A549 (cell line): ENCODE data around the gene ANO2. TPM values are rescaled to one million over a fixed set of nuclear protein-coding genes. Genes with fewer than 3 reads are reported as not detected.

Source experiments
- ATAC-seq, 2 experiments: fragments of 200-7000 bp in 1 of 2; fragments of >200 bp in 1 of 2; cut with Nextera tagmentation in 1 of 2; cut with Tn5 transposase in 1 of 2; 3 replicates each; pipeline versions ENCODE4 v1.8.0 to v1.9.1; 2018 to 2020; ENCODE audit warnings: mild to moderate bottlenecking in 1 of 2, moderate library complexity in 1 of 2
- CTCF ChIA-PET: fragments of 300-600 bp; sonication (Branson Sonifier 250); formaldehyde crosslinking; extraction: SDS; loops from one replicate; lab custom pipeline; 2021; ENCODE audit warnings: antibody characterized with exemption, inconsistent platforms; lab: Yijun Ruan, JAX
- POLR2A ChIA-PET: fragments of 350-600 bp; formaldehyde crosslinking; extraction: SDS; loops from one replicate; lab custom pipeline; 2021; ENCODE audit warnings: antibody characterized with exemption, inconsistent platforms; lab: Yijun Ruan, JAX
- DNase-seq, 2 experiments: peaks; one replicate each; pipeline versions ENCODE4 v3.0.0 to v3.0.0-alpha.2; 2011 to 2016; ENCODE audit warnings: low read depth in 1 of 2, low spot score in 1 of 2
- FAIRE-seq: peaks from 2 replicates; lab custom pipeline; 2011; peaks lifted over from hg19 to GRCh38; lab: Jason Lieb, UNC
- H3K27ac ChIP-seq, 2 experiments: fragments of >200 bp; sonication (Bioruptor Twin); formaldehyde crosslinking; 3 replicates each; pipeline ENCODE4 v1.5.1; 2016 to 2017
- H3K4me1 ChIP-seq: fragments of >200 bp; sonication (Bioruptor Twin); formaldehyde crosslinking; 3 replicates; pipeline ENCODE4 v1.6.1; 2016
- H3K4me2 ChIP-seq: fragments of >200 bp; sonication (Bioruptor Twin); formaldehyde crosslinking; 3 replicates; pipeline ENCODE4 v1.6.1; 2016
- H3K4me3 ChIP-seq: fragments of >200 bp; sonication (Bioruptor Twin); formaldehyde crosslinking; 3 replicates; pipeline ENCODE4 v1.5.1; 2016
- H3K9me3 ChIP-seq: fragments of >200 bp; sonication (Bioruptor Twin); formaldehyde crosslinking; 3 replicates; pipeline ENCODE4 v1.6.1; 2016
- CHD2 ChIP-seq: fragments of 150-350 bp; IDR thresholded peaks from 2 replicates; pipeline ENCODE4 v1.6.1; 2014; ENCODE audit warnings: low read length; ENCODE audit not compliant: partially characterized antibody
- CHD4 ChIP-seq: fragments of 200-600 bp; sonication (generic); IDR thresholded peaks from 2 replicates; pipeline ENCODE4 v1.6.1; 2016; ENCODE audit warnings: antibody characterized with exemption, mild to moderate bottlenecking, borderline replicate concordance
- EHMT2 ChIP-seq: fragments of 200-600 bp; sonication (generic); IDR thresholded peaks from 2 replicates; pipeline ENCODE4 v1.6.1; 2016; ENCODE audit warnings: antibody characterized with exemption, low read depth, mild to moderate bottlenecking, moderate library complexity
- EP300 ChIP-seq, 2 experiments: fragments of >200 bp; sonication (Bioruptor Twin); formaldehyde crosslinking; IDR thresholded peaks; 2 replicates in 1 of 2; 3 replicates in 1 of 2; pipeline ENCODE4 v1.6.1; 2016 to 2017
- FOSL2 ChIP-seq, 2 experiments: fragments of 450-650 bp in 1 of 2; fragments of >200 bp in 1 of 2; sonication (Bioruptor Twin) in 1 of 2; formaldehyde crosslinking; IDR thresholded peaks; 2 replicates each; pipeline versions ENCODE4 v1.5.0 to v1.6.1; 2016 to 2020; ENCODE audit warnings: mild to moderate bottlenecking in 1 of 2, moderate library complexity in 1 of 2
- FOXS1 ChIP-seq: fragments of 250-450 bp; sonication (Bioruptor Pico); IDR thresholded peaks from 2 replicates; pipeline ENCODE4 v1.5.0; 2020; ENCODE audit warnings: mild to moderate bottlenecking, moderate library complexity
- HEYL ChIP-seq: fragments of 250-450 bp; sonication (Bioruptor Pico); IDR thresholded peaks from 2 replicates; pipeline ENCODE4 v1.8.0; 2021; ENCODE audit warnings: mild to moderate bottlenecking, moderate library complexity
- HOXB5 ChIP-seq: fragments of 250-450 bp; sonication (Bioruptor Pico); IDR thresholded peaks from 2 replicates; pipeline ENCODE4 v1.5.0; 2020; ENCODE audit warnings: mild to moderate bottlenecking, moderate library complexity
- JUN ChIP-seq, 2 experiments: fragments of >200 bp; sonication (Bioruptor Twin); formaldehyde crosslinking; IDR thresholded peaks; 2 replicates in 1 of 2; 3 replicates in 1 of 2; pipeline ENCODE4 v1.6.1; 2016 to 2017
- JUNB ChIP-seq: fragments of >200 bp; sonication (Bioruptor Twin); formaldehyde crosslinking; IDR thresholded peaks from 2 replicates; pipeline ENCODE4 v1.6.1; 2016
- MYC ChIP-seq: IDR thresholded peaks from 2 replicates; pipeline ENCODE4 v1.6.1; 2012; ENCODE audit warnings: mild to moderate bottlenecking, inconsistent platforms, low read length, improper control_type of control experiment, borderline replicate concordance
- NR3C1 ChIP-seq: fragments of >200 bp; sonication (Bioruptor Twin); formaldehyde crosslinking; IDR thresholded peaks from 3 replicates; pipeline ENCODE4 v1.6.1; 2017
- RAD21 ChIP-seq, 2 experiments: fragments of >200 bp in 1 of 2; sonication (Bioruptor Twin) in 1 of 2; formaldehyde crosslinking in 1 of 2; IDR thresholded peaks in 1 of 2; conservative IDR thresholded peaks in 1 of 2; 2 replicates in 1 of 2; 3 replicates in 1 of 2; pipeline ENCODE4 v1.6.1; 2012 to 2018; ENCODE audit warnings: inconsistent platforms in 1 of 2
- REST ChIP-seq: fragments of 200-600 bp; sonication (generic); IDR thresholded peaks from 2 replicates; pipeline ENCODE4 v1.6.1; 2016; ENCODE audit warnings: antibody characterized with exemption, mild to moderate bottlenecking, moderate library complexity
- RFX5 ChIP-seq: fragments of 450-650 bp; IDR thresholded peaks from 2 replicates; pipeline ENCODE4 v1.7.1; 2014; ENCODE audit warnings: antibody characterized with exemption, mild to moderate bottlenecking, moderate library complexity
- RNF2 ChIP-seq: fragments of 200-600 bp; sonication (generic); IDR thresholded peaks from 2 replicates; pipeline ENCODE4 v1.6.1; 2016; ENCODE audit warnings: low read depth, mild to moderate bottlenecking, antibody characterized with exemption, moderate library complexity, borderline replicate concordance
- SMC3 ChIP-seq: fragments of >200 bp; sonication (Bioruptor Twin); formaldehyde crosslinking; IDR thresholded peaks from 3 replicates; pipeline ENCODE4 v1.6.1; 2018; ENCODE audit warnings: inconsistent platforms
- SREBF2 ChIP-seq: fragments of 450-650 bp; IDR thresholded peaks from 2 replicates; pipeline ENCODE4 v1.6.1; 2014; ENCODE audit warnings: mild to moderate bottlenecking, moderate library complexity
- TFCP2L1 ChIP-seq: fragments of 250-450 bp; sonication (Bioruptor Pico); IDR thresholded peaks from 2 replicates; pipeline ENCODE4 v1.5.0; 2021; ENCODE audit warnings: mild to moderate bottlenecking
- USF2 ChIP-seq: fragments of 450-650 bp; IDR thresholded peaks from 2 replicates; pipeline ENCODE4 v1.6.1; 2014; ENCODE audit warnings: antibody characterized with exemption
- ZC3H11A ChIP-seq: fragments of 450-650 bp; IDR thresholded peaks from 2 replicates; pipeline ENCODE4 v1.6.1; 2014; ENCODE audit warnings: antibody characterized with exemption, mild to moderate bottlenecking
- WGBS: methylation state at CpG from one replicate; pipeline ENCODE4 v1.1.6; 2017; ENCODE audit errors: missing lambda C conversion rate; 5-methylcytosine and 5-hydroxymethylcytosine counted together
- polyA plus RNA-seq, 4 experiments: library from polyadenylated mRNA; depleted of rRNA in 3 of 4; stranded (reverse); fragments of >200 nt; fragmentation: RNase III in 1 of 4; extraction: RNeasy Plus Mini Kit Qiagen cat#74134 plus additional on column Dnase treatment in 1 of 4; gene quantifications; 2 replicates in 3 of 4; 3 replicates in 1 of 4; pipeline ENCODE4 v1.2.3, GENCODE V29; 2011 to 2017
- TF ChIP-seq, protein P1 (sequence below): fragments of >200 bp; sonication (Bioruptor Twin); formaldehyde crosslinking; IDR thresholded peaks from 2 replicates; pipeline ENCODE4 v1.6.1; 2016
- TF ChIP-seq, protein P2 (sequence below): fragments of >200 bp; sonication (Bioruptor Twin); formaldehyde crosslinking; IDR thresholded peaks from 3 replicates; pipeline ENCODE4 v1.5.1; 2016

ANO2 gene
- polyA plus RNA-seq, 2 of the 4 experiments (the other 2 are of a cell fraction): not detected

DNA sequence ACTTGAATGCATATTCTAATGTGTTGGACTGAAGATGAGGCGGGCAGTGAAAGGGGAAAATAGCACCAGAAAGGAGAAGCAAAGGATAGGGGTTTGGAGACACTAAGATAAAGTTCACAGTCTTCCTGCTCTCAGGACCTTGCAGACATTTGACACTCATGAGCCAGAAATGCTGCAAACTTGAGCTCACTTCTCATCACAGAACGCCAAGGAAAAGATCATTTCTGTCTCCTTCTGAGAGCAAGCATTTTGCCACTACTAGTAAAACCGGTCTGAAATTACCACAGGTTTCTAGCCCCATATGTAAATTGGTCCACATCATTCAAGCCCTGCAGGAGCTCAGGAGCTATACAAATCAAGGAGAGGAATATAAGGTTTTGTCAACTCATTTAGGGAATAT lies 44.6 kb upstream of the ANO2 start (continued):
- no peak for TF ChIP-seq REST

DNA sequence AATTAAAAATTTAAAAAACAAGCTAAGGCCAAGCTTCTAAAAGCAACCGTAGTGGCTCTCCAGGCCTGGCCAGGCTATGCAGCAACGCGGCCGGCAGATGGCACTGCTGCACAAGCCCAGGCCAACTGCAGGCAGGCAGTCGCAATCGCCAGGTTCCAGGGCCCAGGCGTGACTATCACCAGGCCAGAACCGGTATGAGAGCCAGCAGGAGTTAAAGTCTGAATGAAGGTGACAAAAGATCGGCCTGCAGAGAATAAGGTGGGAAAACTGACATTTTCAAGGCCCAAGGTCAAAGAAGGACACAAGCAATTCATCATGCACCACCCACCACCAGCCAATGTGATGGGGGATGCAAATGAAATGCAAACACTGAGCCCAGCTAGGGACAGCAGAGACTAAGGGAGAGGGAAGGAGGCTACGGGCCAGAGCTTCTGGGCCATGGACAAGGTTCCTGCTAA lies 43.6 kb upstream of the ANO2 start:
- H3K4me1 ChIP-seq: no peaks in the 10 kb centered on the region
- TF ChIP-seq FOSL2 (IDR thresholded peaks at IDR 0.05) (no peak), FOSL2 (CRISPR knock-in tag; IDR thresholded peaks at IDR 0.05) (no peak), RNF2 (no peak), SREBF2 (no peak), CHD2 (no peak), EP300 (IDR thresholded peaks at IDR 0.05) (no peak), SMC3 (peak; percentile 90), HEYL (CRISPR knock-in tag) (no peak), ZC3H11A (no peak), JUN (IDR thresholded peaks at IDR 0.05) (no peak), HOXB5 (CRISPR knock-in tag) (no peak), FOXS1 (no peak), JUNB (no peak), EHMT2 (no peak), CHD4 (no peak), RAD21 (conservative IDR thresholded peaks at IDR 0.05 in 1 of 2, IDR thresholded peaks at IDR 0.05 in 1 of 2) (peak; percentile 94 to 95), USF2 (no peak), TFCP2L1 (CRISPR knock-in tag) (no peak), NR3C1 (no peak), MYC (no peak), RFX5 (no peak)
- TF ChIP-seq, protein P1, sequence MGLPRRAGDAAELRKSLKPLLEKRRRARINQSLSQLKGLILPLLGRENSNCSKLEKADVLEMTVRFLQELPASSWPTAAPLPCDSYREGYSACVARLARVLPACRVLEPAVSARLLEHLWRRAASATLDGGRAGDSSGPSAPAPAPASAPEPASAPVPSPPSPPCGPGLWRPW: no peak
- TF ChIP-seq, protein P2, sequence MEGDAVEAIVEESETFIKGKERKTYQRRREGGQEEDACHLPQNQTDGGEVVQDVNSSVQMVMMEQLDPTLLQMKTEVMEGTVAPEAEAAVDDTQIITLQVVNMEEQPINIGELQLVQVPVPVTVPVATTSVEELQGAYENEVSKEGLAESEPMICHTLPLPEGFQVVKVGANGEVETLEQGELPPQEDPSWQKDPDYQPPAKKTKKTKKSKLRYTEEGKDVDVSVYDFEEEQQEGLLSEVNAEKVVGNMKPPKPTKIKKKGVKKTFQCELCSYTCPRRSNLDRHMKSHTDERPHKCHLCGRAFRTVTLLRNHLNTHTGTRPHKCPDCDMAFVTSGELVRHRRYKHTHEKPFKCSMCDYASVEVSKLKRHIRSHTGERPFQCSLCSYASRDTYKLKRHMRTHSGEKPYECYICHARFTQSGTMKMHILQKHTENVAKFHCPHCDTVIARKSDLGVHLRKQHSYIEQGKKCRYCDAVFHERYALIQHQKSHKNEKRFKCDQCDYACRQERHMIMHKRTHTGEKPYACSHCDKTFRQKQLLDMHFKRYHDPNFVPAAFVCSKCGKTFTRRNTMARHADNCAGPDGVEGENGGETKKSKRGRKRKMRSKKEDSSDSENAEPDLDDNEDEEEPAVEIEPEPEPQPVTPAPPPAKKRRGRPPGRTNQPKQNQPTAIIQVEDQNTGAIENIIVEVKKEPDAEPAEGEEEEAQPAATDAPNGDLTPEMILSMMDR: peak; percentile 90
- no peaks in the 10 kb centered on the region for H3K9me3 ChIP-seq
- ChIA-PET POLR2A (interaction anchor here (1.2 kb wide), 1 partner anchor 49 kb away, joined by 4 read pairs; no protein-coding TSS in a partner anchor), CTCF (interaction anchor here (0.5 to 6.6 kb wide), 73 partner anchors 9 to 986 kb away, joined by 3 to 361 read pairs (median 4); partner anchors contain the start of genes CD9 and VAMP1)
- no peak overlapping the region for H3K4me2 ChIP-seq
- no peak overlapping the region for H3K4me3 ChIP-seq
- WGBS: 2% methylated on average over 10 of the region's 10 CpGs
- FAIRE-seq (peak; percentile 86), ATAC-seq (peak; percentile 92 to 99), DNase-seq (peak; percentile 73 to 80)
- H3K27ac ChIP-seq: no peak overlapping the region
